Activated CD4-positive, alpha-beta T cell treated with anti-CD3 and anti-CD28 coated beads, Interleukin-2, amount 10 ng/mL, durations not matched to agents 24 days and 14 days (primary cell): ENCODE results near the gene CCDC137. TPM values are rescaled to one million over a fixed set of nuclear protein-coding genes. Genes with fewer than 3 reads are reported as not detected.
"Not testable (repeated sequence)": the region's sequence is repeated elsewhere in the genome, so short reads cannot be mapped to it uniquely, and the experiment has no call there.

Experiments
- DNase-seq: peaks from one replicate; pipeline ENCODE4 v3.0.0; 2022
- H3K27ac Mint-ChIP-seq: one replicate; pipeline ENCODE4 v1.8.0; 2022; ENCODE audit warnings: mild to moderate bottlenecking, mixed read lengths
- H3K27me3 Mint-ChIP-seq: one replicate; pipeline ENCODE4 v1.8.0; 2022; ENCODE audit warnings: mixed read lengths
- H3K36me3 Mint-ChIP-seq: one replicate; pipeline ENCODE4 v1.8.0; 2022; ENCODE audit warnings: low read depth, mild to moderate bottlenecking, mixed read lengths
- H3K4me1 Mint-ChIP-seq: one replicate; pipeline ENCODE4 v1.8.0; 2021; ENCODE audit warnings: mixed read lengths
- H3K4me3 Mint-ChIP-seq: one replicate; pipeline ENCODE4 v1.8.0; 2022; ENCODE audit warnings: mild to moderate bottlenecking, moderate library complexity, mixed read lengths
- H3K9me3 Mint-ChIP-seq: one replicate; pipeline ENCODE4 v1.8.0; 2021; ENCODE audit warnings: mixed read lengths
- intact Hi-C: fragments of 100-400 bp; cut with micrococcal nuclease; formaldehyde crosslinking; loops from one replicate; pipeline ENCODE4 v1.15.1; 2023
- total RNA-seq: library from RNA; stranded (reverse); gene quantifications from 2 replicates; pipeline ENCODE4 v1.2.3, GENCODE V29; 2022

The CCDC137 gene
- total RNA-seq = 54.7 and 60.2 TPM in 2 replicates

GRCh38 chr17:81666342-81667191 is at the start of gene CCDC137, which contains the start of gene OXLD1:
Gene CCDC137 (plus strand): TSS chr17:81666737. CDS start chr17:81666767, 30 bp downstream.
Gene OXLD1 (minus strand): TSS chr17:81666605. CDS start chr17:81666577, 28 bp downstream.
- H3K27ac Mint-ChIP-seq = peak within 1 kb of the TSS; percentile 97
- no peaks in the 10 kb centered on the region for H3K9me3 Mint-ChIP-seq
- DNase-seq = peak; percentile 98
- peaks cover 33% of the 10 kb centered on the region for H3K4me1 Mint-ChIP-seq
- intact Hi-C loops = loop anchor here (1.0 kb wide), 2 partner anchors 17 to 29 kb away; partner anchors contain the start of genes ARL16, NPLOC4 and TSPAN10
- H3K27me3 Mint-ChIP-seq = no peaks in the 10 kb centered on the region
- peak within 1 kb of the TSS; percentile 93 for H3K4me3 Mint-ChIP-seq
- peaks cover 48% of the 10 kb centered on the region for H3K36me3 Mint-ChIP-seq

GRCh38 chr17:81616877-81617276 is 49.7 kb upstream of the CCDC137 start:
- intact Hi-C loops = no loop called here
- H3K9me3 Mint-ChIP-seq = no peaks in the 10 kb centered on the region

GRCh38 chr17:81618307-81618706 is 48.2 kb upstream of the CCDC137 start:
- H3K9me3 Mint-ChIP-seq, intact Hi-C loops, H3K4me3 Mint-ChIP-seq, H3K27me3 Mint-ChIP-seq, DNase-seq, H3K27ac Mint-ChIP-seq: not testable (repeated sequence)
- Mint-ChIP-seq H3K36me3 (peaks cover 54% of the 10 kb centered on the region), H3K4me1 (peaks cover 17% of the 10 kb centered on the region)

More at GRCh38 chr17:81616877-81617276, 49.7 kb upstream of the CCDC137 start:
- Mint-ChIP-seq H3K27me3 (no peaks in the 10 kb centered on the region), H3K4me3 (no peak overlapping the region), H3K4me1 (peaks cover 17% of the 10 kb centered on the region), H3K27ac (no peak overlapping the region), H3K36me3 (peaks cover 59% of the 10 kb centered on the region)
- DNase-seq = no peak

GRCh38 chr17:81621494-81622130 is 44.9 kb upstream of the CCDC137 start:
- H3K9me3 Mint-ChIP-seq = peaks cover 10% of the 10 kb centered on the region
- H3K4me1 Mint-ChIP-seq = peaks cover 8% of the 10 kb centered on the region
- H3K4me3 Mint-ChIP-seq = no peak overlapping the region
- H3K36me3 Mint-ChIP-seq = peaks cover 62% of the 10 kb centered on the region
- intact Hi-C loops = no loop called here
- no peak for DNase-seq
- no peaks in the 10 kb centered on the region for H3K27me3 Mint-ChIP-seq
- no peak overlapping the region for H3K27ac Mint-ChIP-seq

- H3K27ac Mint-ChIP-seq = no peak overlapping the region
- no peaks in the 10 kb centered on the region for H3K27me3 Mint-ChIP-seq
- intact Hi-C loops = no loop called here
- no peak for DNase-seq
- peaks cover 51% of the 10 kb centered on the region for H3K36me3 Mint-ChIP-seq
- no peak overlapping the region for H3K4me3 Mint-ChIP-seq
- H3K9me3 Mint-ChIP-seq = peaks cover under 1% of the 10 kb centered on the region
- peaks cover 3% of the 10 kb centered on the region for H3K4me1 Mint-ChIP-seq
These were observed 36.3 kb upstream of the CCDC137 start for GRCh38 chr17:81630274-81630673.

GRCh38 chr17:81631482-81631881 is 35.1 kb upstream of the CCDC137 start:
- intact Hi-C loops = no loop called here
- peaks cover 44% of the 10 kb centered on the region for H3K36me3 Mint-ChIP-seq
- no peak overlapping the region for H3K27ac Mint-ChIP-seq
- peaks cover 11% of the 10 kb centered on the region for H3K4me1 Mint-ChIP-seq
- no peaks in the 10 kb centered on the region for H3K9me3 Mint-ChIP-seq
- H3K27me3 Mint-ChIP-seq = no peaks in the 10 kb centered on the region
- H3K4me3 Mint-ChIP-seq = no peak overlapping the region
- no peak for DNase-seq

- H3K4me3 Mint-ChIP-seq = peak overlapping the region; percentile 97
- no peaks in the 10 kb centered on the region for H3K27me3 Mint-ChIP-seq
- H3K36me3 Mint-ChIP-seq = peaks cover 16% of the 10 kb centered on the region
- H3K4me1 Mint-ChIP-seq = peaks cover 14% of the 10 kb centered on the region
- intact Hi-C loops = no loop called here
- no peak for DNase-seq
- peak overlapping the region; percentile 63 for H3K27ac Mint-ChIP-seq
- H3K9me3 Mint-ChIP-seq = no peaks in the 10 kb centered on the region
These were observed 31.1 kb upstream of the CCDC137 start for GRCh38 chr17:81635431-81635830.

- peak overlapping the region; percentile 88 for H3K27ac Mint-ChIP-seq
- H3K9me3 Mint-ChIP-seq = no peaks in the 10 kb centered on the region
- peaks cover 14% of the 10 kb centered on the region for H3K4me1 Mint-ChIP-seq
- no peak for DNase-seq
- H3K4me3 Mint-ChIP-seq = peak overlapping the region; percentile 97
- H3K27me3 Mint-ChIP-seq = no peaks in the 10 kb centered on the region
- intact Hi-C loops = no loop called here
- H3K36me3 Mint-ChIP-seq = peaks cover 16% of the 10 kb centered on the region
These were observed 30.5 kb upstream of the CCDC137 start for GRCh38 chr17:81635973-81636504.

GRCh38 chr17:81636505-81637288 is 29.8 kb upstream of the CCDC137 start, which contains the start of the genes NPLOC4 and TSPAN10:
Gene NPLOC4 (minus strand): TSS chr17:81637112. CDS start chr17:81636930, 182 bp downstream.
Gene TSPAN10 (plus strand): TSS chr17:81637196. CDS start chr17:81642413, 5,217 bp downstream.
- no peaks in the 10 kb centered on the region for H3K27me3 Mint-ChIP-seq
- peak; percentile 96 for DNase-seq
- intact Hi-C loops = loop anchor here (1.0 kb wide), 1 partner anchor 30 kb away; the partner anchor contains the start of genes CCDC137 and OXLD1
- H3K4me1 Mint-ChIP-seq = peaks cover 14% of the 10 kb centered on the region
- H3K36me3 Mint-ChIP-seq = peaks cover 12% of the 10 kb centered on the region
- peak within 1 kb of the TSS; percentile 97 for H3K4me3 Mint-ChIP-seq
- no peaks in the 10 kb centered on the region for H3K9me3 Mint-ChIP-seq
- peak within 1 kb of the TSS; percentile 91 for H3K27ac Mint-ChIP-seq

GRCh38 chr17:81638683-81639082 is 27.9 kb upstream of the CCDC137 start:
- Mint-ChIP-seq H3K27me3 (no peaks in the 10 kb centered on the region), H3K4me3 (no peak overlapping the region), H3K9me3 (no peaks in the 10 kb centered on the region), H3K4me1 (peaks cover 14% of the 10 kb centered on the region), H3K27ac (no peak overlapping the region), H3K36me3 (peaks cover 7% of the 10 kb centered on the region)
- intact Hi-C loops = no loop called here
- DNase-seq = no peak

- no peak for DNase-seq
- Mint-ChIP-seq H3K9me3 (no peaks in the 10 kb centered on the region), H3K4me3 (no peak overlapping the region), H3K27ac (no peak overlapping the region), H3K27me3 (no peaks in the 10 kb centered on the region), H3K4me1 (peaks cover 12% of the 10 kb centered on the region), H3K36me3 (peaks cover 7% of the 10 kb centered on the region)
- intact Hi-C loops = no loop called here
These were observed 26.5 kb upstream of the CCDC137 start for GRCh38 chr17:81640011-81640410.

- peaks cover 3% of the 10 kb centered on the region for H3K27me3 Mint-ChIP-seq
- H3K27ac Mint-ChIP-seq = no peak overlapping the region
- intact Hi-C loops = no loop called here
- no peak overlapping the region for H3K4me3 Mint-ChIP-seq
- peaks cover 3% of the 10 kb centered on the region for H3K4me1 Mint-ChIP-seq
- no peak for DNase-seq
- H3K9me3 Mint-ChIP-seq = no peaks in the 10 kb centered on the region
- peaks cover under 1% of the 10 kb centered on the region for H3K36me3 Mint-ChIP-seq
These were observed 24.6 kb upstream of the CCDC137 start for GRCh38 chr17:81641825-81642489.

GRCh38 chr17:81644496-81644895 is 22.0 kb upstream of the CCDC137 start:
- DNase-seq = no peak
- Mint-ChIP-seq H3K4me1 (no peaks in the 10 kb centered on the region), H3K4me3 (no peak overlapping the region), H3K27me3 (peaks cover 17% of the 10 kb centered on the region), H3K27ac (no peak overlapping the region), H3K9me3 (no peaks in the 10 kb centered on the region), H3K36me3 (no peaks in the 10 kb centered on the region)
- intact Hi-C loops = no loop called here
